ENCODE measurements around the gene PLEKHM3. TPM values are rescaled to one million over a fixed set of nuclear protein-coding genes. Genes with fewer than 3 reads are reported as not detected.

Gene PLEKHM3
- total and polyA plus RNA-seq, 2 donors (not counting 3 experiments of a cell fraction or from before 2014, with no cell fraction given): 3.1 to 9.1 TPM

GRCh38 chr2:207983641-207984042, 41.7 kb downstream of the PLEKHM3 start:
- no peak overlapping the region for H2AFZ ChIP-seq (ENCODE audit: low read depth, low read length)
- H3K9me1 ChIP-seq (replicated peaks; ENCODE audit: control insufficient read depth, extremely low read depth, insufficient read depth, low read length): no peaks in the 10 kb centered on the region
- CTCF ChIA-PET: interaction anchor here (1.0 kb wide), 1 partner anchor 25 kb away, joined by 3 read pairs; no protein-coding TSS in a partner anchor
- no peak overlapping the region for H3K4me2 ChIP-seq (ENCODE audit: insufficient read depth, low read length)
- H4K20me1 ChIP-seq (replicated peaks; ENCODE audit: control insufficient read depth, extremely low read depth, insufficient read depth, low read length): no peaks in the 10 kb centered on the region
- DNase-seq (ENCODE audit: low read depth, low spot score) (no peak), FAIRE-seq (no peak)
- H3K9me3 ChIP-seq (replicated peaks; ENCODE audit: control insufficient read depth, insufficient read depth, low read length): no peaks in the 10 kb centered on the region
- no peak overlapping the region for H3K9ac ChIP-seq (replicated peaks; ENCODE audit: extremely low read depth, insufficient read depth, low read length)
- H3K4me1 ChIP-seq (ENCODE audit: control insufficient read depth, extremely low read depth, insufficient read depth, low read length): no peaks in the 10 kb centered on the region
- POLR2A ChIA-PET: no interaction called here
- no peaks in the 10 kb centered on the region for H3K27me3 ChIP-seq (ENCODE audit: control insufficient read depth in 2 of 2, insufficient read depth in 2 of 2, low read length in 2 of 2)
- no peak for TF ChIP-seq POLR2A (IDR thresholded peaks at IDR 0.05; ENCODE audit: low read depth, low read length)
- no peak for TF ChIP-seq MYC (IDR thresholded peaks at IDR 0.05; ENCODE audit: low read depth, low read length)
- no peak overlapping the region for H3K4me3 ChIP-seq (replicated peaks in 1 of 3; ENCODE audit: insufficient read depth in 1 of 3, low read depth in 1 of 3, low read length in 3 of 3)
- no peak overlapping the region for H3K27ac ChIP-seq (ENCODE audit: insufficient read depth, low read depth, low read length)
- dilution Hi-C loops (cut with MboI; ENCODE audit: extremely low pct_ligation_motif_present, low sequenced_read_pairs) (no loop called here), intact Hi-C loops (cut with micrococcal nuclease) (no loop called here)
- H3K79me2 ChIP-seq (ENCODE audit: control insufficient read depth, insufficient read depth, low read length): no peaks in the 10 kb centered on the region
- H3K36me3 ChIP-seq (ENCODE audit: control insufficient read depth in 2 of 2, extremely low read depth in 1 of 2, insufficient read depth in 2 of 2, low read length in 2 of 2): no peaks in the 10 kb centered on the region
- BruUV-seq (replicated peaks): no TSS peak

DNA sequence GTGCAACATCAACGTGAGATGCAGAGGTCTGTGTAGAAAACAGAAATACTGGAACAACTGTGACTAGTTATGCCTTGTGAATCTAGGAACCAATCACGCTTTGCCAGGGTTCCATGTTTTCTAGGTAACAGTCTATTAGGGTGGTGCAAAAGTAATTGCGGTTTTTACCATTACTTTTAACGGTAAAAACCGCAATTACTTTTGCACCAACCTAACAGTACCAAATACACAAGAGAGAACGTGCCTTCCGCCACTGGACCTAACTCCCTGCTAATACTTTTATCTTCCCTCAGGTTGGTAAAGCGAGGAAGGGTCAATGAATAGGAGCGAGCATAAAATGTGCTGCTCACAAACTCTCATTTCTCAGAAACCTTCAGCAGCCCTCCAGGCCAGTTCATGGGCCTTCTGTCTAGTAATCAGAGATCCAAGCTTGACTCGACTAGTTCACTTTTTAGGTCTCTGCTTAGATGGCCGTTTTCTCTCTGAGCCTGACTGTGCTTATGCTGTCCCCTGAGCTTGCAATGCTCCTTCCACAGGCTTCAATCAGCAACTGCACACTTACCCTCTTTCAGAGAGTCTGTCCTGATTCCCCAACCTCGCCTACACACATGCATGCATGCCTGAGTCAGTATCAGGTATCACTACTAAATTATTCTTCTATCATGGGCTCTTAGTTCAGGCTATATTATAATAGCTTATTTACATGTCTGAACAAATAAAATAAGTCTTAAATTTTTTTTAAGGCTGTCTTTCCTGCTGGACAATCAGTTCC, 47.0 kb downstream of the PLEKHM3 start:
- Histone ChIP-seq H3K4me3 (replicated peaks in 1 of 3; ENCODE audit: insufficient read depth in 1 of 3, low read depth in 1 of 3, low read length in 3 of 3) (no peak overlapping the region), H3K4me1 (ENCODE audit: control insufficient read depth, extremely low read depth, insufficient read depth, low read length) (no peaks in the 10 kb centered on the region), H3K4me2 (ENCODE audit: insufficient read depth, low read length) (no peak overlapping the region), H3K9me1 (replicated peaks; ENCODE audit: control insufficient read depth, extremely low read depth, insufficient read depth, low read length) (no peaks in the 10 kb centered on the region), H3K27ac (ENCODE audit: insufficient read depth, low read depth, low read length) (no peak overlapping the region), H3K79me2 (ENCODE audit: control insufficient read depth, insufficient read depth, low read length) (no peaks in the 10 kb centered on the region), H3K9ac (replicated peaks; ENCODE audit: extremely low read depth, insufficient read depth, low read length) (no peak overlapping the region), H3K27me3 (ENCODE audit: control insufficient read depth in 2 of 2, insufficient read depth in 2 of 2, low read length in 2 of 2) (no peaks in the 10 kb centered on the region), H3K36me3 (ENCODE audit: control insufficient read depth in 2 of 2, extremely low read depth in 1 of 2, insufficient read depth in 2 of 2, low read length in 2 of 2) (no peaks in the 10 kb centered on the region), H4K20me1 (replicated peaks; ENCODE audit: control insufficient read depth, extremely low read depth, insufficient read depth, low read length) (no peaks in the 10 kb centered on the region), H3K9me3 (replicated peaks; ENCODE audit: control insufficient read depth, insufficient read depth, low read length) (no peaks in the 10 kb centered on the region), H2AFZ (ENCODE audit: low read depth, low read length) (no peak overlapping the region)
- no TSS peak for BruUV-seq (replicated peaks)
- DNase-seq (ENCODE audit: low read depth, low spot score): no peak
- FAIRE-seq: no peak
- dilution Hi-C loops (cut with MboI; ENCODE audit: extremely low pct_ligation_motif_present, low sequenced_read_pairs): no loop called here
- intact Hi-C loops (cut with micrococcal nuclease): no loop called here
- ChIA-PET POLR2A (no interaction called here), CTCF (interaction anchor here (0.6 to 1.6 kb wide), 2 partner anchors 186 to 212 kb away, joined by 3 read pairs; no protein-coding TSS in a partner anchor)
- TF ChIP-seq MYC (IDR thresholded peaks at IDR 0.05; ENCODE audit: low read depth, low read length): no peak
- no peak for TF ChIP-seq POLR2AphosphoS5 (IDR thresholded peaks at IDR 0.05; ENCODE audit: insufficient read depth, low read depth, low read length)
- TF ChIP-seq POLR2A (IDR thresholded peaks at IDR 0.05; ENCODE audit: low read depth, low read length): no peak
